Activated CD8-positive, alpha-beta memory T cell treated with anti-CD3 and anti-CD28 coated beads, Interleukin-2, amount 50 U/mL, for 4 hours (primary cell): ENCODE data around the gene PTAFR.

Experiments
- DNase-seq: peaks from one replicate; pipeline ENCODE4 v3.0.0-alpha.2; 2020

PTAFR gene

DNA sequence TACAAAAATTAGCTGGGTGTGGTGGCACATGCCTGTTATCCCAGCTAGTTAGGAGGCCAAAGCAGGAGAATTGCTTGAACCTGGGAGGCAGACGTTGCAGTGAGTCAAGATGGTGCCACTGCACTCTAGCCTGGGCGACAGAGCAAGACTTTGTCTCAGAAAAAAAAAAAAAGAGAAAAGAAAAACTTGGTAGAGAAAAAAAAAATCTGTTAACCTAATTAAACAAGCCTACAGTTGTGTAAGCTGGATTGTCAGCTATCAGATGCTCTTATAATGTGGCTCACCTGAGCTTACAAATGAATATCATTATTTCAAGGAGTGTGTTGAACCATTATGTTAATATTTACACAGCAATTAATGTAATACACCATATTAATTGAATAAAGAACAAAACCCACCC is 61.6 kb downstream of the PTAFR start:
- DNase-seq: no peak

DNA sequence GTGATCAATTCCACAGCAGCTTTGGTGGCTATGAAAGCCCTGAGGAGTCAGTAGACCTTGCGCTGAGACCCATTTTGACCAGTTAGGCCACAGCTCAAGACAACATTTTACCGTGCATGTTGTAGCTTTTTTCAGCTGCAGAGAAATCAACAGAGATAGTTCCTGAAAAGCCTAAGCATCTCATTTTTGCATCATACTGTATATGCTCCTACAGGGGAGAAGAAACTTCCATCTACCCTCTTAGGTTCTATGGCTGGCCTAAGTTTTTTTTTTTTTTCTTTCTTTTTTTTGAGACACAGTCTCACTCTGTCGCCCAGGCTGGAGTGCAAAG is 63.3 kb downstream of the PTAFR start:
- DNase-seq: no peak

DNA sequence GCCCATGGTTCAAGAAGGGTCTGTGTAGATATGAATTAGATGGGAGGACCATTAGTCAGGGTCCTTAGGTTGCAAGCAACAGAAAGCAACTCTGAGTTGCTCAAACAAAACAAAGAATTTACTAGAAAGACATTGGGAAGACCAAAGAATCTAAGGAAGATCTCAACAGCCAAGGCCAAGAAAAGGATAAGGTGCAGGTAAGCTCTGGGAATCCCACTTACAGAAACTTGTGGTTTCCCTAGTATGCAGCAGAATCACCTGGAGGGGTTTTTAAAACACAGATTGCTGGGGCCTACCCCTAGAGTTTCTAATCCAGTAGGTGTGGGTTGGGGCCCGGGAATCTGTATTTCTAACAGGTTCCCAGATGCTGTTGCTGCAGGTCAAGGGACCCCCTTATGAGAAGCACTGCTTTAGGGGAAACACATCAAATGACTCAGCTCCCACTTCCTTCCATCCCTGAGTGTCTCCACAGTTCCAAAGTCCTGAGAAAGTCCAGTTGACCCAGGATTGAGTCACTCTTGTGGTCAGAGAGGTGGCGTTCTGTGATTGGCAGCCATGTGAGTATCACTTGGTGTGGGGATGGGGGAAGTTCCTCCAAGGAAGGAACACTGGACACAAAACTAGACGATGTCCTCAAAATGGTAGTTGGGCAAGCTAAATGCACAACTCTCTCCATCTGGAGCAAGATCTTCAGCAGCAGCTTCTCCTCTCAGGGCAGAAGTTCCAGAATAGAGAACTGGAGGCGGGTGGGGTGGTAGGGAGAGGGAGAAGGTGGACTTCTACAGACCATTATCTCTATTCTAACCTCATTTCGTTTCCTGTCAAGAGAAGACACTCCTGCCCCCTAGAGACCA is 63.9 kb downstream of the PTAFR start:
- DNase-seq: no peak

DNA sequence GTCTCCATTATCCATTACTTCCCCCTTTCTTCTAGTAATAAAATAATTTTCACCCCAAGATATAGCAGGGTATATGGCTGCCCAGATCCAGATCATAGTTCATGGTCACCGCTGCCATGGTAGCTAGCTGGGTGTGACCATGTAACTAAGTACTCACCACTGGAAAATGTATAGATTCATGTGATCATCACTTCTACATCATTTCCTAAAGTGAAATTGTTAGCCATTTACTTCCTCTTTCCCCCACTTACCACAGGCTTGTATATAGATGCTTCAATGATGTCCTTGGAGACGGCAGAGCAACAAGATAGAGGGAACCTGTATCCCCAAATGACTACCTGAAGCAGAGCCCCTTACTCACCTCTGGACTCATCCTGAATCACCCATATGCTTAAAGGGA is 65.3 kb downstream of the PTAFR start:
- no peak for DNase-seq

DNA sequence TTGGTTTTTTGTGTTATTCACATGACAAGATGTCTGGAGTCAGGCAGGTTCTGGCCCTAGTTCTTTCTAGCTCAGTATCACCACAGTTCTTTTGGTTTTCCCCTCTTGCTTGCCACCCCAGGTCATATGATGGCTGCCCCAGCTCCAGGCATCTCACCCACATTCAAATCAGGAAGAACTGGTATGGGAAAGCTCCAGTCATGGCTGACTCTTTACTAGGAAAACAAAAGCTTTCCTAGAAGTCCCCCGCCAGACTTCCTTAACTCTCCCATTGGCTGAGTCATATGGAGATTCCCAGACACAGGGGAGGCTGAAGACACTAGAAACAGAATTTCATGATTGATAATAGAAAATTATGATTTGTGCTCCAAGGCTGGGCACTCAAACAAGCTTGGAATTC is 65.9 kb downstream of the PTAFR start:
- no peak for DNase-seq

DNA sequence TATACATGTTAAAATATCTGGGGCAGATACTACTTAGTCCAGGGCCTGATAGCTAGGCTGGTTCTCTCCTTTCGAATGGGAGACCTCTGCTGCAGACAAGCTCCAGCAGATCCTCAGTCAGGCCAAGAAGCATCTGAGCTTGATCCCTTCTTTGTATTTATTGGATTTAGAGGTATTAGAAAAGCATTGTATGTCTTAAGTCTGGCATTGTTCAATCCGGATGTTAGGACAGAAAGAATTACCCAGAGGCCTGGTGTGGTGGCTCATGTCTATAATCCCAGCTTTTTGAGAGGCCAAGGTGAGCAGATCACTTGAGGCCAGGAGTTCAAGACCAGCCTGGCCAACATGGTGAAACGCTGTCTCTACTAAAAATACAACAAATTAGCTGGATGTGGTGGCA is 66.9 kb downstream of the PTAFR start:
- DNase-seq: no peak

DNA sequence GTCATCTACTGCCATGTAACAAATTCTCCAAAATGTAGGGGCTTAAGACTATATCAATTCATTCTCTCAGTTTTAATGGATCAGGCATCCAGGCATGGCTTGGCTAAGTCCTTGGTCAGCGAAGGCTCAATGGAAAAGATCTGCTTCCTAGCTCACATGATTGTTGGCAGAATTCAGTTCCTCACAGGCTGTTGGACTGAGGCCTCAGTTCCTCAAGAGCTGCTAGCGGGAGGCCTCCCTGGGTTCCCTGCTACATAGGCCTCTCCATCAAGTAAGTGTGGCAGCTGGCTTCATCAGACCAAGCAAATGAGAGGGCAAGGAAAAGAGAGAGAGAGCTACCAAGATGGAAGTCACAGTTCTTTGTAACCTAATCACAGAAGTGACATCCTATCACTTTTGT is 68.5 kb downstream of the PTAFR start:
- no peak for DNase-seq

DNA sequence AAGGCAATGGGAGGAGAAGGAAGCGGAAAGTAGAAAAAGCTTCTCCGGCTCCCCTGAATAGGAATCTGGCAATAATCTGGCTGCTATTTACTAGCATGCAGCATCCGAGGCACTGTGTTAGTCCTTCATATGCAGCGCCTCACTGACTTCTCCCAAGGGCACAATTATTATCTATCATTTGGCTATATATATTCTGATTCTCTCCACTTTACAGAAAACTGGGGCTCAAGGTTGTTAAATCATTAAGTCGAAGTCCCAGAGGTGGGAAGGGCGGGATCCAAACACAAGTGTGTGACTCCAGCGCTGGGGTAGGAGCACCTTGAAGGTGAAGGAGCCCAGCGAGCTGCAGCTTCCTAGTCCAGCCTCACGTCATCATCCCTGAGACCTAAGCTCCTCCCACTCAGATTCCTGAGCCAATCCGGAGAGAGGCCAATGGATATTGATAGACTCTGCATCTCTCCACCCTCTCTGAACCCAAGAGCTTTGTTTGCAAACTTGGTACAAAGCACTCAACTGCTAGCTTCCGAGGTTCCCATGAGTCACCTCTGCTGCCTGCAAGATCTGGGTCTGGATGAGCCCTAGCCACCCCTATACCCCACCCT is 71.5 kb downstream of the PTAFR start:
- no peak for DNase-seq

DNA sequence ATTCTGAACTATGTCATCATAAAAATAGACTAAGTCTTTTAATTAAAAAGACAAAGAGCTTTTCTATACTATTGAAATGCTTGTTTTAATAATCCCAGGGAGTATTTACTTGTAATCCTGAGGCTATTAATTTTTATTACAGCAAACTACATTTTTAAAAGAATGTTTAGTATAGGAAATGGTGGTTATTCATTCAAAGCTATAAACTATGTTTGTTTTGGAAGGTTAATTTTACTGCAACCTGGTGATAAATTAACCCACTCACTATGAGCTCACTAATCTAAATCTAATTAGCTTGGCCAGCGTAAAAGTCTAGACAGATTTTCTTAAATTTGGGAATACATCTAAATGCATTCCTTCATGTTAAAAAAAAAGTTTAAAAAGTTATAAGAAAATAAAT is 74.3 kb downstream of the PTAFR start:
- DNase-seq: no peak

DNA sequence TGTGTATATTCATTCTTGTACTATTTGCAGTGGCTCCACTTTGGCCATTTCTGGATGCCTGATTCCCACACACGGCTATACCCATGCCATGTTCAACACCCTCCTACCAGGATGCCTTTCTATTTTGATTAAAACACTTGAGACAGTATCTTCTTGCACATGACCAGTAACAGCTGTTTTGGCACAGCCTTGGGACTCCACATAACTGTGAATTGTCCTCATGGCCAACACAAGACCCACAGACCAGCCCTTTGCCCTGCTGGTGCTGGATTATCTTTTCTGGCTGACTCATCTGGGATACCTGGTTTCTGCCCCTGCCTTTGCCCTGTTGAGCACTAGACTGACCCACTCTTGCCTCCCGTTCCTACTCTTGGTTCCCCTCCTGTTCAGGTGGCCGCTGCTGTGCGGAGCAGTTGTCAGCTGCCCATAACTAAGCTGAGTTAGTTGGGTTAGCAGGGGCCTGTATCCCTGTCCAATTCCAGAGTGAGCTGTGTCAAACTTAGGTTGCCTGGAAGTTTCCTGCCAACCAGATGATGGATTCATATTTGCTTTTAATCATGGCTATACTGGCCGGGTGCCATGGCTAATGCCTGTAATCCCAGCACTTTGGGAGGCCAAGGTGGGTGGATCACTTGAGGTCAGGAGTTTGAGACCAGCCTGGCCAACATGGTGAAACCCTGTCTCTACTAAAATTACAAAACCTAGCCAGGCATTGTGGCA is 77.3 kb downstream of the PTAFR start:
- no peak for DNase-seq
